T-helper 9 cell (primary cell): Measurements from ENCODE around the gene SEPSECS.

ENCODE experiments used
- DNase-seq: peaks from one replicate; pipeline ENCODE4 v3.0.0-alpha.2; 2020
- total RNA-seq, 2 donors: gene quantifications; one replicate each; lab custom pipeline; 2026; lab: John Stamatoyannopoulos, UW

Gene SEPSECS
- total RNA-seq: 20.8 to 29.2 reads per million in 2 donors

DNA sequence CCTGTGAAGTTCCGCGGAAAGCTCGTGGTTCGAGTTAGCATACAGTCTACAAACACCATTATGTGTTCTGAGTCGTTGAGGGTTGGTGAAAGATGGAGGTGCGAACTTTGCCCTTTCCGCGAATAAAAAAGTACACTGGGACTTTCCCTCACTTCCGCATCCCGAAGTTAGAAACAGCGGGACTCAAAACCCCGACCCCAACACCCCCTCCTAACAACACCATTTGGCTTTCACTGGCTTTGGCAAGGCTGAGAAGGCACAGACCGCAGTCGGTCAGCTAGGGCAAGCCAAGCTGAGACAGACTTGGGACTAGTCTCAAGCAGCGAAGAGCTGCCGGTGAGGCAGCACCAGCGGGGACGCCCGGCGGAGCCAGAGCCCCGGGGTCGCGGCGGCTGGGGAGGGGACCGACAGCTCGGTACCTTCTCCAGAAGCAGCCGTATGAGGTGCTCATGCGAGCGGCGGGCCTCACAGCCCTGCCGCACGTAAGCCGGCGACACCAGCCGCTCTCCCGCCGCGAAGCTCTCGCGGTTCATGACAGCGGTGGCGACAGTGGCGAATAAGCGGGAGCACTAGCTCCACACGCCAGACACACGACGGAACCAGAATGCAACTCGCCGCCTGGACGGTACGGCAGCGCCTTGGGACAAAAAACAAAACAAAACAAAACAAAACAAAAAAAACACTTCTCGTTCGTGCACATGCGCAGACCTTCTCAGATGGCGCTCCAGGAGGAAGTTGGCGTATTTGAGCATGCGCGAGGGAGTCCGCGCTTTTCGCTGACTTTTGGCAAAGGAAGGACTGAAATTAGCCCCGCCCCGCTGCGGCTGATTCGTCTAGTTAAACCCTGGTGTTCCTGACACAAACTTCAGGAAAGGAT lies at the start of gene SEPSECS:
Gene SEPSECS, minus strand, starts transcription at position 613 of the 877 bp plus-strand sequence. Its CDS starts 80 bp downstream, at position 533.
- DNase-seq: peak; percentile 93

DNA sequence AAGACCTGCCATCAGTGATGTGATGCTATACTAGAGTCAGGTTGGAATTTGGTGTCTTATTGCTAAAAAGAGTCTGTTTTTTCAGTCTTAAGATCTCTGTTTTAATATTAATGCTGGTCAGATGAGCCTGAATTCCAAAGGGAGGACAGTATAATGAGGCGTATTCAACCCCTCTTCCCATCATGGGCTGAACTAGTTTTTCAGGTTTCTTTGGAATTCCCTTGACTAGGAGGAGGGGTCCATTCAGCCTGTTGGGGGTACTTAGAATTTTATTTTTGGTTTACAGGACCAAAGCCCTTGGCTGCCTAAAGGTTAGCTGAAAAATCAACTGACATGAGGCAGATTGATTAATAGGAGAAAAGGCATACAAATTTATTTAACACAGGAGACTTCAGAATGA lies 49.5 kb upstream of the SEPSECS start:
- no peak for DNase-seq

DNA sequence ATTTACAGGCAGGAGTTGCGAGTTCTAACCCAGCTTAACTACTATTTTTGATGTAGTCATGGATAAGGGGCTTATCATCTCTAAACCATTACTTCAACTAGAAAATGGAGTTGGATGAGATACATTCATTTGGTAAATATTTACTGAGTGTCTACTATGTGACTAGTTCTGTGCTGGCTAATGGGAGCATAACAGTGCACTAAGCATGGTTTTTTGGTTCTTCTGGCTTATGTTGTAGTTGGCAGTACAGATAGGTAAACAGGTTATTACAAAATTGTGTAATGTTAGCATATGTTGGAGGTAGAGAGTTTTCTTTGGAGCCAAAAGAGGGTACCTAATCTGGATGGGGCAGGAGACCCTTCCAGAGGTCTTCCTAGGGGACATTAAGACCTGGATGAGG lies 47.7 kb upstream of the SEPSECS start:
- DNase-seq: no peak

DNA sequence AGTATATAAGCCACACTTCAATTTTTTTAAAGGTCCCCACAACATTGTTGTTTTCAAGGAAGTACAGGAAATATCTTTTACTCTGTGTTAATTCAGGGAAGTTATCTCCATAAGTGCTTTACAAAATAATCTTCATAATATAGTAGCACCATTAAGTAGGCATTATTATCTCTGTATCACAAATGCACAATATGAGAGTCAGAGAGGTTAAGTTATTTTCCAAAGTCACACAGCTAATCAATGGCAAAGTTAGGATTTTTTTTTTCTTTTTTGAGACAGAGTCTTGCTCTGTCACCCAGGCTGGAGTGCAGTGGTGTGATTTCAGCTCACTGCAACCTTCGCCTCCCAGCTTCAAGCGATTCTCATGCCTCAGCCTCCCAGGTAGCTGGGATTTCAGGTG lies 38.5 kb upstream of the SEPSECS start:
- no peak for DNase-seq

DNA sequence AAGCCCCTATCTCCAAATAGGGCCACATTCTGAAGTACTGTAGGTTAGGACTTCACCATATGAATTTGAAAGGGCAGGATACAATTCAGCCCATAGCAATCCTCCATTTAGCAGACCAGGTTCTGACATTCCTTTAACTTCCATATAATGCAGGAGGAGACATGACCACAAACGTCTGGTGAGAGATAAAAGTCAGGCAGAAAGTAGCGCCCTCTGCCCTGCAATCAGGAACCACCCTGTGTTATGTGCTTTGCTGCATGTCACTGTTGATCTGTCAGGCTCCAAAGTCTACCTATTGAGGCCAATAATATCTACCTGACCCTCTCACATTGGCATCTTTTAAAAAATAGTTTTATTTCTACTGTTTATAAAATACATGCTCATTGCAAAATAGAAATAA lies 30.2 kb upstream of the SEPSECS start:
- no peak for DNase-seq

GRCh38 chr4:25184056-25184455 lies 23.8 kb upstream of the SEPSECS start:
- DNase-seq: no peak

DNA sequence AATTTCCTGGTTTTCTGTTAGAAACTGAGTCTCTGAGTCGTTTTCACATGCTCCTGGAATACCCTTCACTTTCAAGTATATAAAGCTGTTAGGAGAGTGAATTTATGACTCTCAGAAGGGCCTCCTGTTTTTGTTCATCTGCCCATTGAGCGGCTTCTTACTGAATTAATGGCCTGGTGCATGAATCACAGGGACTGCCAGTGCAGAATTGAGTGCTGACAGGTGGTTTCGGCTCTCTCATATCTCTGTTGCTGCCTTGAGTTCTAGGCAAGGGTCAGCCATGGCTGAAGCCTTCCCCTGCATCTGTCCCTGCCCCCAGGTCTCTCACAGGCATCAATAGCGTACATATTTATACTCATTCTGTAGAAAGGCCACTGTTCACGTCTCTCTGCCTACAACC lies 22.7 kb upstream of the SEPSECS start:
- DNase-seq: no peak

DNA sequence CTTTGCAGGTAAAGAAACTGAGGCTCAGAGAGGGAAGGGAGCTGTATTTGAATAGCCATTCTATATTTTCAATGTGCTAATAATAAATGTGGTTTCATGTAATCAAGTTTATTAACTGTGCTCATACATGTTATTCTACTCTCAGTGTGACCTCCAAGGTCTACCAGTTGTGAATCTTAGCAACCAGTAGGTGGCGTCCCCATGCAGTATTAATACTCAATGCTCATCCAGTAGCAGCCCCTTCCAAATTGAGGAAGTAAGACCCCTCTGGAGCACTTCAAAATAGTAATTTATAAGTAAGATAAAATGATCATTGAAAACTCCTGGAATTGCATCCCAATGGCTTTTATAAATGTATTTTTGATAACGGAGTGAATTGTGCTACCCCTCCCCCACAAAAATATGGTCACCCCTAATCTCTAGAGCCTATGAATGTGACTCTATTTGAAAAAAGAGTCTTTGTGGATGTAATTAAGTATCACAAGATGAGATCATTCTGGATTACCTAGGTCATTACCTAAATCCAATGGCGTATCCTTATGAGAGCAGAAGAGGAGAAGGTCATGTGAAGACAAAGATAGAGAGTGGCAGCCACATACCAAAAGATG lies 20.4 kb upstream of the SEPSECS start:
- DNase-seq: peak; percentile 7

DNA sequence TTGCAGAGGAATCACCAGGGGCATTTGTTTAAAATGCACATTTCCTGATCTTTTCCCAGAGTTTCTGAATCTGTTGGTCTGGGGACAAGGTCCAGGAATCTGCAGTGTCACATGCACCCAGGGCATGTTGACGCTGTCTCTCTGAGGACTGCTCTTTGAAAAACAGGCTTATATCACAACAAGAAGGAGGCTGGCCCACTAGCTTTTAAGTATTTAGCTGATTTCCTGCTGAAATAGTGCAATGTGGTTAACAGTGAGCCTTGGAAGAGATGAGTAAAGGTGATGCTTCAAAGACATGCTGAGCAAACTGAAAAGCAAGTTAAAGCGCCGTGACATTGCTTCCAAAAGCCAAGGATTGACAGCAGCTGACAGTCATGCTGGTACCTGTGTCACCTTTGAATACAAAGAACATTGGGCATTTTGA lies 18.6 kb upstream of the SEPSECS start:
- DNase-seq: no peak

- no peak for DNase-seq
Measured at GRCh38 chr4:25177147-25177546, 16.9 kb upstream of the SEPSECS start.

GRCh38 chr4:25174674-25175073 lies 14.4 kb upstream of the SEPSECS start:
- no peak for DNase-seq

- no peak for DNase-seq
Measured at GRCh38 chr4:25172961-25173915, 13.0 kb upstream of the SEPSECS start.

DNA sequence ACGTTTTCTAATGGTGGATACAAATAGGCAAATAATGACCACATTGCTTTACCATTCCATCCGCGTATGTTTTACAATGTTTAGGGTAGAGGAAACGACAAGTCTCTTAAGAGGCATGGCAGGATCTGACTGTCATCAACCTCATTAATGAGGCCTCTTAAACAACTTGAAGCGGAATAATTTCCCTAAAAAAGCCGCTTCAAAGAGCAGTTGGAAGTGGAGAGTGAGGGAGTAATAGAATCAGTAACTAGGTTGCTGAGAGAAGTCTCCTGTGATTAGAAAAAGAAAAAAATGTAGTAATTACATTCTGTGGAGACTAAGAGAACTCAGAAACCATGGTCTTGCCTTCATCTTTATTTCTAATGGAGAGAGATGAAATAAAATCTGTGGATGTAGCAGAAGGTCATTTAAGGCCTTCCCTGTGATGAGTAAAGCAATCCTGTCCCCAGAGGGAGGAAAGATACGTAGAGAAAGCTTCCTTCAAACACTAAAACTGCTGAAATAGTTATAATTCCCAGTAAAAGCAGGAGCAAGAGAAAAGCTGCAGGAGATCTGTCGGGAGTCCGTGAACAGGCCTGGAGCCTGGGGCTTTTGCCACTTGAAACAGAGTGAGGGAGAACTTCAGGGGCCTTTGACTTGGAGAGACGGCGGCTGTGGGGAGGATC lies 11.1 kb upstream of the SEPSECS start:
- DNase-seq: no peak

- no peak for DNase-seq
Measured at GRCh38 chr4:25169446-25169845, 9.2 kb upstream of the SEPSECS start.

- no peak for DNase-seq
Measured at GRCh38 chr4:25165916-25166315, 5.7 kb upstream of the SEPSECS start.

DNA sequence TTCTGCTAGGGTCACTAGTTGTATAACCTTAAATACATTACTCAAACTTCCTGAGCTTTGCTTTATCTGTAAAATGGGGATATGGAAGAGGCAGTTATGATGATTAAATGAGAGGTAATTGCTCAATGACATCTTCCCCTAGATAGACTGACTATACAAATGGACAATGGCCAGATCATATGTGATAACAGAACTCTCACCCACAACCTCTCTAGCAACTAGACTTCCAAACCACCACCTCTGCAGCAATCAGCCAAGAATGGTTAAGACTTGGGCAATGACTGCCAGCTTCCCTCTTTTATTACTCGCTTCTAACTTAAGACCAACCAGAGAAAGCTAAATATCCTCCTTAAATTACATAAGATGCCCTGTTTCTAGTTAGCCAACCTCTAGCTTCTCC lies 2.9 kb upstream of the SEPSECS start:
- no peak for DNase-seq

DNA sequence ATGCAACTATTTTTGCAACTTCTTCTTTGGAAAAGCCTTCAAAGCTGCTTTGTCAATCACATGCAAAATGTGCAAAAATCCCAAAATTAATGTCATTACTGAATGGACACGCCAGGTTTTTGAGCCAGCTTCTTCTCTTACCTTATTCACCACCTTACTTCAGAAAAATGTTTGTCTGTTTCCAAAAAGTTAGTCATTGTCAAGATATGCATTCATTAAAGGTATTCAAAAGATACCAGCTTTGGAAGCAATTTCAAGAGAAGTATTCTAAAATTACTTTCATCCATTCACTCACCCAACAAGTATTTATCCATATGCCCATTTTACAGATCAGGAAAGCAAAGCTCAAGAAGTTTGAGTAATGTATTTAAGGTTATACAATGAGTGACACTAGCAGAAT lies 2.3 kb upstream of the SEPSECS start:
- no peak for DNase-seq

DNA sequence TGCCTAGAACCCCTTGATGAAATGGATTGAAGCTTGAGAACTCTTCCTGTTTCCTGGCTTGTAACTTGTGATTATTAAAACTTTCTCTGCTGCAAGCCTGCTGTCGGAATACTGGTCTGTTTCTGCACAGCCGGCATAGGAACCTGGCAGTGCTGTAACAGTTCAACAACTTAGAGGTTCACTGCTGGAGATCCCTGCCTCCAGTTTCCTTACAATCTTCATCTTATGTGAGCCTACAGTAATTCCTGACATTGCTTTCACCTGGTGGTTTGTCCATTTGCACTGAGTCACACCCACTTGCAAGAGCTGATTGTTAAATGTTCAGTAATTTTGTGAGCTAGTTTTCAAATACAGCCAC lies 1.3 kb upstream of the SEPSECS start:
- no peak for DNase-seq

- peak; percentile 2 for DNase-seq
Measured at GRCh38 chr4:25160714-25161592, 704 bp upstream of the SEPSECS start.

GRCh38 chr4:25158817-25159216 lies 1.4 kb downstream of the SEPSECS start:
- DNase-seq: no peak

- DNase-seq: no peak
Measured at GRCh38 chr4:25157081-25157480, 3.2 kb downstream of the SEPSECS start.

- DNase-seq: no peak
Measured at GRCh38 chr4:25155947-25156346, 4.3 kb downstream of the SEPSECS start.
